ENCODE data around the gene ZNF678. TPM values are rescaled to one million over a fixed set of nuclear protein-coding genes. Genes with fewer than 3 reads are reported as not detected.
"Not testable (repeated sequence)": the region's sequence is repeated elsewhere in the genome, so short reads cannot be mapped to it uniquely, and the experiment has no call there.

Gene ZNF678
- total and polyA plus RNA-seq, 11 donors = 0.99 to 6.0 (median 3.1) TPM

DNA sequence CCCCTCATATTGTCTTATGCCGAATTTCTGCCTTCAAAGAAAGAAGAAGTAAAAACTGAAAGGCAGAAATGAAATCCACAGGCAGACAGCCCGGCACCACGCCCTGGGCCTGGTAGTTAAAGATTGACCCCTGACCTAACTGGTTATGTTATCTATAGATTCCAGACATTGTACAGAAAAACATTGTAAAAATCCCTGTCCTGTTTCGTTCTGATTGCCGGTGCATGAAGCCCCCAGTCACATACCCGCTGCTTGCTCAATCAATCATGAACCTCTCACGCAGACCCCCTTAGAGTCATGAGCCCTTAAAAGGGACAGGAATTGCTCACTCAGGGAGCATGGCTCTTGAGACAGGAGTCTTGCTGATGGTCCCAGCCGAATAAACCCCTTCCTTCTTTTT, 122.5 kb downstream of the ZNF678 start:
- Histone ChIP-seq H3K27ac (no peak overlapping the region), H3K4me1 (no peaks in the 10 kb centered on the region), H3K27me3 (no peaks in the 10 kb centered on the region), H3K4me3 (no peak overlapping the region), H3K36me3 (no peaks in the 10 kb centered on the region), H3K9me3 (peaks cover 0 to 94% (median 43%) of the 10 kb centered on the region in 12 donors)
- no peak for TF ChIP-seq POLR2A (IDR thresholded peaks at IDR 0.05)
- TF ChIP-seq, protein P1, sequence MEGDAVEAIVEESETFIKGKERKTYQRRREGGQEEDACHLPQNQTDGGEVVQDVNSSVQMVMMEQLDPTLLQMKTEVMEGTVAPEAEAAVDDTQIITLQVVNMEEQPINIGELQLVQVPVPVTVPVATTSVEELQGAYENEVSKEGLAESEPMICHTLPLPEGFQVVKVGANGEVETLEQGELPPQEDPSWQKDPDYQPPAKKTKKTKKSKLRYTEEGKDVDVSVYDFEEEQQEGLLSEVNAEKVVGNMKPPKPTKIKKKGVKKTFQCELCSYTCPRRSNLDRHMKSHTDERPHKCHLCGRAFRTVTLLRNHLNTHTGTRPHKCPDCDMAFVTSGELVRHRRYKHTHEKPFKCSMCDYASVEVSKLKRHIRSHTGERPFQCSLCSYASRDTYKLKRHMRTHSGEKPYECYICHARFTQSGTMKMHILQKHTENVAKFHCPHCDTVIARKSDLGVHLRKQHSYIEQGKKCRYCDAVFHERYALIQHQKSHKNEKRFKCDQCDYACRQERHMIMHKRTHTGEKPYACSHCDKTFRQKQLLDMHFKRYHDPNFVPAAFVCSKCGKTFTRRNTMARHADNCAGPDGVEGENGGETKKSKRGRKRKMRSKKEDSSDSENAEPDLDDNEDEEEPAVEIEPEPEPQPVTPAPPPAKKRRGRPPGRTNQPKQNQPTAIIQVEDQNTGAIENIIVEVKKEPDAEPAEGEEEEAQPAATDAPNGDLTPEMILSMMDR (IDR thresholded peaks at IDR 0.05) = no peak
- DNase-seq = no peak
- intact Hi-C loops (cut with DNase I) = no loop called here
- ATAC-seq = no peak
- 80 to 87% (median 85%) methylated on average over 8 of the region's 8 CpGs for WGBS, 4 donors

DNA sequence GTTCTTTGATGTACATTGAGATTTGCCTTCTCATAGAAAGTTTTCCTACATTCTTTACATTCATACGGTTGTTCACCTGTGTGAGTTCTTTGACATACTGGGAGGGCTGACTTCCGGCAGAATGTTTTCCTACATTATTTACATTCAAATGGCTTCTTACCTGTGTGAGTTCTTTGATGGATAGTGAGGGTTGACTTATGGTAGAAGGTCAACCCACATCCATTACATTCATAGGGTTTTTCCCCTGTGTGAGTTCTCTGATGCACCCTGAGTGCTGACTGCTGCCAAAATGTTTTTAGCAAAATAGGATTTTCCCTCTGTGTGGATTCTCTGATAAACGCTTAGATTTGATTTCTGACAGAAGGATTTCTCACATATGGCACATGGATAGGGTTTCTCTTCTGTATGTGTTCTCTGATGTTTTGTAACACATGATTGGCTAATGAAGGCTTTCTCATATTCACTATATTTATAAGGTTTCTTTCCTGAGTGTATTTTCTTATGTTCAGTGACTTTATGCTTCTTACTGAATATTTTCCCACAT, 134.0 kb downstream of the ZNF678 start:
- no peak for TF ChIP-seq POLR2A (IDR thresholded peaks at IDR 0.05)
- TF ChIP-seq, protein P1 (IDR thresholded peaks at IDR 0.05) = no peak
- intact Hi-C loops (cut with DNase I) = no loop called here
- no peaks in the 10 kb centered on the region for H3K4me1 ChIP-seq
- no peak overlapping the region for H3K4me3 ChIP-seq
- H3K27ac ChIP-seq = no peak overlapping the region
- ATAC-seq (no peak), DNase-seq (no peak)
- H3K27me3 ChIP-seq = no peaks in the 10 kb centered on the region
- H3K36me3 ChIP-seq = no peaks in the 10 kb centered on the region
- 81 to 93% (median 92%) methylated on average over 3 of the region's 3 CpGs for WGBS, 4 donors
- H3K9me3 ChIP-seq = peaks cover 0 to 78% (median 21%) of the 10 kb centered on the region in 12 donors

DNA sequence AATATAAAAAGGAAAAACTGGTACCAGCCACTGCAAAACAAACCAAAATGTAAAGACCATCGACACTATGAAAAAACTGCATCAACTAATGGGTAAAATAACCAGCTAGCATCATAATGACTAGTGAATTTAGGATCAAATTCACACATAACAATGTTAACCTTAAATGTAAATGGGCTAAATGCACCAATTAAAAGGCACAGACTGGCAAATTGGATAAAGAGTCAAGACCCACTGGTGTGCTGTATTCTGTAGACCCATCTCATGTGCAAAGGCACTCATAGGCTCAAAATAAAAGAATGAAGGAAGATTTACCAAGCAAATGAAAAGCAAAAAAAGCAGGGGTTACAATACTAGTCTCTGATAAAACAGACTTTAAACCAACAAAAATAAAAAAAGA, 138.3 kb downstream of the ZNF678 start:
- ATAC-seq; H3K27me3 ChIP-seq; H3K4me3 ChIP-seq; DNase-seq; H3K36me3 ChIP-seq; H3K4me1 ChIP-seq; intact Hi-C loops (cut with DNase I); H3K27ac ChIP-seq: not testable (repeated sequence)
- 66 to 79% (median 77%) methylated on average over 1 of the region's 1 CpG for WGBS, 4 donors
- peaks cover 0 to 82% (median 18%) of the 10 kb centered on the region in 12 donors for H3K9me3 ChIP-seq

DNA sequence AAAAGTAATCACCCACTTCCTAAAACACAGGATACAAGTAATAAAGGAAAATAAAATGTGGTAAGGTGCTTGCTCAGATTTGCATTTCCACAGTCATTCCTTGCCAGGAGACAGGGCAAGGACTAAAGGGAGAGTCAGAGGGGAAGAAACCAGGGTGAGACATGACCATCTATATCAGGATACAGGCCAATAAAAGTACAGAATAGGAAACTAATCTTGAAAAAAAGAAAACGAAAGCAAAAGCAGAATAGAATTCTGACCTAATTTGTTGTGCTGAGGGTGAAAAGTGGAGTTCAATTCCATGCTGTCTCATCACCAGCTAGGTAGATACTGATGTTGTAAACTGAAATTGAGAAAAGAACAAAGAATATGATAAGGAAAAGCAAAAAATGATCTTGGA, 144.5 kb downstream of the ZNF678 start:
- no peaks in the 10 kb centered on the region for H3K4me1 ChIP-seq
- no peak overlapping the region for H3K27ac ChIP-seq
- H3K27me3 ChIP-seq = no peaks in the 10 kb centered on the region
- no peaks in the 10 kb centered on the region for H3K36me3 ChIP-seq
- TF ChIP-seq, protein P1 (IDR thresholded peaks at IDR 0.05) = no peak
- TF ChIP-seq POLR2A (IDR thresholded peaks at IDR 0.05) = no peak
- DNase-seq (no peak), ATAC-seq (no peak)
- peaks cover 0 to 44% (median 6%) of the 10 kb centered on the region in 12 donors for H3K9me3 ChIP-seq
- H3K4me3 ChIP-seq = no peak overlapping the region
- WGBS, 4 donors = 40 to 53% (median 47%) methylated on average over 1 of the region's 1 CpG
- intact Hi-C loops (cut with DNase I) = no loop called here

- no peaks in the 10 kb centered on the region for H3K4me1 ChIP-seq
- no peak overlapping the region for H3K4me3 ChIP-seq
- intact Hi-C loops (cut with DNase I) = no loop called here
- DNase-seq (no peak), ATAC-seq (no peak)
- no peaks in the 10 kb centered on the region for H3K36me3 ChIP-seq
- H3K27ac ChIP-seq = no peak overlapping the region
- no peaks in the 10 kb centered on the region for H3K27me3 ChIP-seq
- no peak for TF ChIP-seq POLR2A (IDR thresholded peaks at IDR 0.05)
- TF ChIP-seq, protein P1 (IDR thresholded peaks at IDR 0.05) = no peak
- WGBS, 4 donors = 62 to 73% (median 65%) methylated on average over 1 of the region's 1 CpG
- H3K9me3 ChIP-seq = peaks cover 0 to 34% (median 4%) of the 10 kb centered on the region in 12 donors
These were observed 146.1 kb downstream of the ZNF678 start for GRCh38 chr1:227709451-227709850.

DNA sequence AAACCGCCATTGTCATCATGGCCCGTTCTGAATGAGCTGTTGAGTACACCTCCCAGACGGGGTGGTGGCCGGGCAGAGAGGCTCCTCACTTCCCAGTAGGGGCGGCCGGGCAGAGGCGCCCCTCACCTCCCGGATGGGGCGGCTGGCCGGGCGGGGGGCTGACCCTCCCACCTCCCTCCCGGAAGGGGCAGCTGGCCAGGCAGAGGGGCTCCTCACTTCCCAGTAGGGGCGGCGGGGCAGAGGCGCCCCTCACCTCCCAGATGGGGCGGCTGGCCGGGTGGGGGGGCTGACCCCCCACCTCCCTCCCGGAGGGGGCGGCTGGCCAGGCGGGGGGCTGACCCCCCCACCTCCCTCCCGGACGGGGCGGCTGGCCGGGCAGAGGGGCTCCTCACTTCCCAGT, 147.1 kb downstream of the ZNF678 start:
- H3K4me1 ChIP-seq; DNase-seq; intact Hi-C loops (cut with DNase I); H3K27me3 ChIP-seq; H3K27ac ChIP-seq; H3K36me3 ChIP-seq; H3K4me3 ChIP-seq; ATAC-seq: not testable (repeated sequence)
- 92 to 97% (median 95%) methylated on average over 5 to 22 of the region's 24 CpGs for WGBS, 4 donors
- peaks cover 0 to 41% (median 2%) of the 10 kb centered on the region in 12 donors for H3K9me3 ChIP-seq

Measured in heart left ventricle (tissue), 16 donors.